ENCODE data around the gene TRIP13.

Gene TRIP13

GRCh38 chr5:943918-944620 is 51.4 kb downstream of the TRIP13 start:
- H3K4me1 ChIP-seq (ENCODE audit: control insufficient read depth, insufficient read depth, low read length): peaks cover 9% of the 10 kb centered on the region; the same call in 1 of the 2 replicates
- POLR2A ChIA-PET: no interaction called here
- H3K4me3 ChIP-seq (ENCODE audit: low read depth, low read length): no peak overlapping the region
- TF ChIP-seq ZNF112 (tag by site-specific recombination; IDR thresholded peaks at IDR 0.05) (no peak), ZNF335 (tag by site-specific recombination; conservative IDR thresholded peaks at IDR 0.05) (no peak), RBAK (tag by site-specific recombination; IDR thresholded peaks at IDR 0.05) (no peak), ZBTB10 (tag by site-specific recombination; IDR thresholded peaks at IDR 0.05) (peak; percentile 58; the same call in 1 of the 2 replicates), ZNF701 (tag by site-specific recombination; IDR thresholded peaks at IDR 0.05) (no peak), GLI4 (tag by site-specific recombination; IDR thresholded peaks at IDR 0.05) (no peak), GLIS2 (tag by site-specific recombination; IDR thresholded peaks at IDR 0.05) (peak; percentile 44; the same call in 1 of the 2 replicates), ZBTB8A (tag by site-specific recombination; IDR thresholded peaks at IDR 0.05) (no peak)
- TF ChIP-seq, protein P1, sequence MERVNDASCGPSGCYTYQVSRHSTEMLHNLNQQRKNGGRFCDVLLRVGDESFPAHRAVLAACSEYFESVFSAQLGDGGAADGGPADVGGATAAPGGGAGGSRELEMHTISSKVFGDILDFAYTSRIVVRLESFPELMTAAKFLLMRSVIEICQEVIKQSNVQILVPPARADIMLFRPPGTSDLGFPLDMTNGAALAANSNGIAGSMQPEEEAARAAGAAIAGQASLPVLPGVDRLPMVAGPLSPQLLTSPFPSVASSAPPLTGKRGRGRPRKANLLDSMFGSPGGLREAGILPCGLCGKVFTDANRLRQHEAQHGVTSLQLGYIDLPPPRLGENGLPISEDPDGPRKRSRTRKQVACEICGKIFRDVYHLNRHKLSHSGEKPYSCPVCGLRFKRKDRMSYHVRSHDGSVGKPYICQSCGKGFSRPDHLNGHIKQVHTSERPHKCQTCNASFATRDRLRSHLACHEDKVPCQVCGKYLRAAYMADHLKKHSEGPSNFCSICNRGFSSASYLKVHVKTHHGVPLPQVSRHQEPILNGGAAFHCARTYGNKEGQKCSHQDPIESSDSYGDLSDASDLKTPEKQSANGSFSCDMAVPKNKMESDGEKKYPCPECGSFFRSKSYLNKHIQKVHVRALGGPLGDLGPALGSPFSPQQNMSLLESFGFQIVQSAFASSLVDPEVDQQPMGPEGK (tag by site-specific recombination; IDR thresholded peaks at IDR 0.05): no peak
- TF ChIP-seq, protein P2, sequence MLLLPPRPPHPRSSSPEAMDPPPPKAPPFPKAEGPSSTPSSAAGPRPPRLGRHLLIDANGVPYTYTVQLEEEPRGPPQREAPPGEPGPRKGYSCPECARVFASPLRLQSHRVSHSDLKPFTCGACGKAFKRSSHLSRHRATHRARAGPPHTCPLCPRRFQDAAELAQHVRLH (tag by site-specific recombination; IDR thresholded peaks at IDR 0.05): no peak
- no peaks in the 10 kb centered on the region for H3K36me3 ChIP-seq (ENCODE audit: control insufficient read depth in 2 of 2, insufficient read depth in 1 of 2, low read length in 2 of 2)
- H3K9me3 ChIP-seq (ENCODE audit: control insufficient read depth, insufficient read depth, low read depth, low read length): no peaks in the 10 kb centered on the region
- H3K27ac ChIP-seq (ENCODE audit: extremely low read depth, low read depth, low read length): no peak overlapping the region
- CTCF ChIA-PET: no interaction called here

DNA sequence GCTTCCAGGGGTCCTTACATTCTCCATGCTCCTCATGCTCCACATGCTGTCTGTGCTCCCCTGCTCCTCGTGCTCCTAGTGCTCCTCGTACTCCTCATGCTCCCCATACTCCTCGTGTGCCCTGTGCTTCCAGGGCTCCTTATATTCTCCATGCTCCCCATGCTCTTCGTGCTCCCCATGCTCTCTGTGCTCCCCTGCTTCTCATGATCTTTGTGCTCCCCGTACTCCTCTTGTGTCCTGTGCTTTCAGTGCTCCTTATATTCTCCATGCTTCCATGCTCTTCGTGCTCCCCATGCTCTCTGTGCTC is 51.9 kb downstream of the TRIP13 start:
- Histone ChIP-seq H3K9me3 (ENCODE audit: control insufficient read depth, insufficient read depth, low read depth, low read length) (no peaks in the 10 kb centered on the region), H3K36me3 (ENCODE audit: control insufficient read depth in 2 of 2, insufficient read depth in 1 of 2, low read length in 2 of 2) (no peaks in the 10 kb centered on the region), H3K27ac (ENCODE audit: extremely low read depth, low read depth, low read length) (no peak overlapping the region), H3K4me1 (ENCODE audit: control insufficient read depth, insufficient read depth, low read length) (peaks cover 9% of the 10 kb centered on the region; the same call in 1 of the 2 replicates), H3K4me3 (ENCODE audit: low read depth, low read length) (no peak overlapping the region)
- TF ChIP-seq KLF8 (tag by site-specific recombination; IDR thresholded peaks at IDR 0.05) (no peak), ZIC2 (tag by site-specific recombination; IDR thresholded peaks at IDR 0.05) (no peak), ZNF704 (tag by site-specific recombination; IDR thresholded peaks at IDR 0.05) (no peak), KLF10 (tag by site-specific recombination; IDR thresholded peaks at IDR 0.05) (no peak), ZEB2 (tag by site-specific recombination; IDR thresholded peaks at IDR 0.05) (no peak), PRDM1 (tag by site-specific recombination; IDR thresholded peaks at IDR 0.05) (no peak), FEZF1 (tag by site-specific recombination; IDR thresholded peaks at IDR 0.05) (no peak), ZBTB17 (tag by site-specific recombination; IDR thresholded peaks at IDR 0.05) (no peak), ZNF10 (tag by site-specific recombination; IDR thresholded peaks at IDR 0.05) (no peak)
- ChIA-PET POLR2A (no interaction called here), CTCF (no interaction called here)

Data from HEK293 (cell line).